PC-3 (cell line): ENCODE measurements around the gene EXOSC10. TPM values are rescaled to one million over a fixed set of nuclear protein-coding genes. Genes with fewer than 3 reads are reported as not detected.
"Not testable (repeated sequence)": the region's sequence is repeated elsewhere in the genome, so short reads cannot be mapped to it uniquely, and the experiment has no call there.

ENCODE experiments used
- ATAC-seq: fragments of 200-7000 bp; cut with Tn5 transposase; 2 replicates; pipeline ENCODE4 v1.9.1; 2020; ENCODE audit warnings: mild to moderate bottlenecking, moderate library complexity
- BruUV-seq: library from RNA; stranded (reverse); fragments of 400-500 nt; replicated peaks from 2 replicates; lab custom pipeline; 2021; lab: Mats Ljungman, UMichigan
- CTCF ChIA-PET: fragments of 300-600 bp; sonication (Branson Sonifier 250); formaldehyde crosslinking; loops from one replicate; lab custom pipeline; 2022; ENCODE audit warnings: antibody characterized with exemption; lab: Charles Lee
- POLR2A ChIA-PET: fragments of 300-600 bp; sonication (Branson Sonifier 250); formaldehyde crosslinking; loops from one replicate; lab custom pipeline; 2022; ENCODE audit warnings: antibody characterized with exemption; ENCODE audit not compliant: unreplicated experiment; lab: Charles Lee
- DNase-seq: peaks from one replicate; pipeline ENCODE4 v3.0.0-alpha.2; 2015
- H2AFZ ChIP-seq: fragments of 300-600 bp; sonication (generic); 2 replicates; pipeline ENCODE4 v1.6.0; 2016; ENCODE audit warnings: antibody characterized with exemption, low read length
- H3F3A ChIP-seq: fragments of 300-600 bp; sonication (generic); one replicate; pipeline ENCODE4 v1.6.0; 2017; ENCODE audit warnings: antibody characterized with exemption, low read length, control low read depth, mild to moderate bottlenecking; ENCODE audit not compliant: unreplicated experiment
- H3K27ac ChIP-seq: fragments of 300-600 bp; sonication (generic); 2 replicates; pipeline ENCODE4 v1.5.1; 2016; ENCODE audit warnings: mild to moderate bottlenecking, low read length
- H3K27me3 ChIP-seq: fragments of 300-600 bp; sonication (generic); 2 replicates; pipeline ENCODE4 v1.6.1; 2016; ENCODE audit warnings: low read length, mixed read lengths
- H3K36me3 ChIP-seq: fragments of 300-600 bp; sonication (generic); 2 replicates; pipeline ENCODE4 v1.6.1; 2016; ENCODE audit warnings: low read depth, mixed run types, low read length, mixed read lengths
- H3K4me1 ChIP-seq: fragments of 300-600 bp; sonication (generic); 2 replicates; pipeline ENCODE4 v1.5.1; 2016; ENCODE audit warnings: low read length; ENCODE audit not compliant: insufficient read depth
- H3K4me2 ChIP-seq: fragments of 300-600 bp; sonication (generic); 2 replicates; pipeline ENCODE4 v1.6.0; 2016; ENCODE audit warnings: low read length
- H3K4me3 ChIP-seq: fragments of 300-600 bp; sonication (generic); 2 replicates; pipeline ENCODE4 v1.5.1; 2016; ENCODE audit warnings: mild to moderate bottlenecking, low read length, mixed read lengths
- H3K79me2 ChIP-seq: fragments of 300-600 bp; sonication (generic); 2 replicates; pipeline ENCODE4 v1.6.1; 2017; ENCODE audit warnings: low read length, mixed read lengths
- H3K9ac ChIP-seq: fragments of 300-600 bp; sonication (generic); 2 replicates; pipeline ENCODE4 v1.6.0; 2016; ENCODE audit warnings: mild to moderate bottlenecking, low read length
- H3K9me2 ChIP-seq: fragments of 300-600 bp; sonication (generic); replicated peaks from 2 replicates; pipeline ENCODE4 v1.6.1; 2016; ENCODE audit warnings: mixed run types, low read length, mixed read lengths
- H3K9me3 ChIP-seq: fragments of 300-600 bp; sonication (generic); 2 replicates; pipeline ENCODE4 v1.6.1; 2016; ENCODE audit warnings: low read length, mixed read lengths
- H4K20me1 ChIP-seq: fragments of 300-600 bp; sonication (generic); 2 replicates; pipeline ENCODE4 v1.6.1; 2016; ENCODE audit warnings: low read length, mixed read lengths
- CTCF ChIP-seq: fragments of 300-600 bp; sonication (generic); conservative IDR thresholded peaks from 2 replicates; pipeline ENCODE4 v1.5.1; 2017; ENCODE audit warnings: antibody characterized with exemption, low read depth, mild to moderate bottlenecking, low read length
- EZH2 ChIP-seq: fragments of 300-600 bp; sonication (generic); IDR thresholded peaks from one replicate; pipeline ENCODE4 v1.6.1; 2017; ENCODE audit warnings: antibody characterized with exemption, mild to moderate bottlenecking, low read length; ENCODE audit not compliant: unreplicated experiment
- EZH2phosphoT487 ChIP-seq: fragments of 300-600 bp; sonication (generic); IDR thresholded peaks from 2 replicates; pipeline ENCODE4 v1.6.1; 2018; ENCODE audit warnings: mild to moderate bottlenecking, antibody characterized with exemption, low read length, borderline replicate concordance
- intact Hi-C: fragments of 100-400 bp; cut with micrococcal nuclease; formaldehyde crosslinking; loops from 2 replicates; pipeline ENCODE4 v1.9.0; 2023
- total RNA-seq: library from RNA; depleted of rRNA; stranded (reverse); fragments of >200 nt; gene quantifications from 2 replicates; pipeline ENCODE4 v1.2.3, GENCODE V29; 2014

The EXOSC10 gene
- total RNA-seq, 1 experiment from 2014 or later, result 96.3 TPM

- POLR2A ChIA-PET, H2AFZ ChIP-seq, ATAC-seq, H3K27me3 ChIP-seq, H3K9me2 ChIP-seq, H3K4me1 ChIP-seq, H3K4me3 ChIP-seq, H3K27ac ChIP-seq, H3K4me2 ChIP-seq, H3K9ac ChIP-seq, BruUV-seq, intact Hi-C loops, H3K9me3 ChIP-seq, H3F3A ChIP-seq, H4K20me1 ChIP-seq: not testable (repeated sequence)
- Histone ChIP-seq H3K79me2 (peaks cover 27% of the 10 kb centered on the region), H3K36me3 (peaks cover 33% of the 10 kb centered on the region)
- CTCF ChIA-PET, result interaction anchor here (0.6 kb wide), 1 partner anchor 8 kb away, joined by 3 read pairs; no protein-coding TSS in a partner anchor
- DNase-seq, result peak; percentile 51
- peak; percentile 43; the same call in 1 of the 2 replicates for TF ChIP-seq CTCF
Observed at GRCh38 chr1:11063937-11064537, 35.6 kb downstream of the EXOSC10 start.

DNA sequence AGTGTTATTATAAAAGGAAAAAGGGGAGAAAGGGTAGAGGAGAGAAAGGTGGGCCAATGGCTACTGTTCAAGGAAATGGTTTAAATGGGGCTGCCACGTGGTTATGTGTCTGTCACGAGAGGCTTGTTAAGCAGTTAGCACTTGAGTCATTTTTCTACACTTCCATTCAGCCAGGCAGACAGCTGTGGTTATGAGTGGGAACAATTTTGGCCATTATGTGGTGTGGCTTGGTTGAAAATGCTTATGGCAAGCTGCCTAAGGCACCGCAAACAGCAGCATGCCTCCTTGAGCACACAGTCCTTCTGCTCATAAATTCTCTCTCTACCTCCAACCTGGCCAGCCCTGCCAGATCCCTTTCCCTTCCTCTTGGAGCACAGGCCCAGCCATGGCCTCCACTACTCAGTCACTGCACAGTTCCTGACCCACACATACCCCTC lies 36.7 kb downstream of the EXOSC10 start:
- peaks cover 24% of the 10 kb centered on the region for H3K36me3 ChIP-seq
- BruUV-seq, result no TSS peak
- no peak for ATAC-seq
- no peak for DNase-seq
- CTCF ChIA-PET, result no interaction called here
- H3K9me3 ChIP-seq, result no peaks in the 10 kb centered on the region
- no peak overlapping the region for H3K4me3 ChIP-seq
- H3K4me1 ChIP-seq, result peaks cover 11% of the 10 kb centered on the region; the same call in 1 of the 2 replicates
- intact Hi-C loops, result no loop called here
- no peak overlapping the region for H3K4me2 ChIP-seq
- no peaks in the 10 kb centered on the region for H4K20me1 ChIP-seq
- no peaks in the 10 kb centered on the region for H3F3A ChIP-seq
- H3K9ac ChIP-seq, result no peak overlapping the region
- peaks cover 37% of the 10 kb centered on the region for H3K79me2 ChIP-seq
- POLR2A ChIA-PET, result no interaction called here
- TF ChIP-seq CTCF, result no peak
- TF ChIP-seq EZH2phosphoT487, result no peak
- TF ChIP-seq EZH2, result no peak
- H3K27ac ChIP-seq, result no peak overlapping the region
- no peaks in the 10 kb centered on the region for H3K27me3 ChIP-seq
- no peaks in the 10 kb centered on the region for H3K9me2 ChIP-seq
- H2AFZ ChIP-seq, result no peak overlapping the region

- Histone ChIP-seq H3K36me3 (peaks cover 28% of the 10 kb centered on the region), H3K9me2 (no peaks in the 10 kb centered on the region), H3K79me2 (peaks cover 49% of the 10 kb centered on the region), H3K9me3 (no peaks in the 10 kb centered on the region), H3K4me1 (peaks cover 16% of the 10 kb centered on the region; the same call in 1 of the 2 replicates), H3K27me3 (no peaks in the 10 kb centered on the region), H3K4me3 (no peak overlapping the region), H4K20me1 (no peaks in the 10 kb centered on the region), H3K4me2 (no peak overlapping the region), H3K27ac (no peak overlapping the region), H3K9ac (no peak overlapping the region), H2AFZ (no peak overlapping the region), H3F3A (no peaks in the 10 kb centered on the region)
- intact Hi-C loops, result no loop called here
- no TSS peak for BruUV-seq
- no peak for TF ChIP-seq EZH2phosphoT487
- ATAC-seq, result no peak
- no peak for DNase-seq
- ChIA-PET POLR2A (no interaction called here), CTCF (no interaction called here)
Observed at GRCh38 chr1:11061652-11062365, 37.9 kb downstream of the EXOSC10 start.
